Measurements from ENCODE around the gene RAB12.
"Not testable (repeated sequence)": the region's sequence is repeated elsewhere in the genome, so short reads cannot be mapped to it uniquely, and the experiment has no call there.

Gene RAB12

GRCh38 chr18:8611916-8612576 is 2.8 kb downstream of the RAB12 start:
- DNase-seq (ENCODE audit: low spot score): no peak

GRCh38 chr18:8614875-8615274 is 5.6 kb downstream of the RAB12 start:
- DNase-seq (ENCODE audit: low spot score): no peak

GRCh38 chr18:8615397-8616027 is 6.3 kb downstream of the RAB12 start:
- DNase-seq (ENCODE audit: low spot score): no peak

- no peak for DNase-seq (ENCODE audit: low spot score)
Measured at GRCh38 chr18:8616028-8616401, 6.8 kb downstream of the RAB12 start.

- DNase-seq (ENCODE audit: low spot score): no peak
Measured at GRCh38 chr18:8617907-8618306, 8.7 kb downstream of the RAB12 start.

- no peak for DNase-seq (ENCODE audit: low spot score)
Measured at GRCh38 chr18:8619041-8619440, 9.8 kb downstream of the RAB12 start.

GRCh38 chr18:8619835-8620577 is 10.8 kb downstream of the RAB12 start:
- no peak for DNase-seq (ENCODE audit: low spot score)

- DNase-seq (ENCODE audit: low spot score): no peak
Measured at GRCh38 chr18:8620845-8621244, 11.6 kb downstream of the RAB12 start.

GRCh38 chr18:8622625-8623024 is 13.4 kb downstream of the RAB12 start:
- DNase-seq (ENCODE audit: low spot score): not testable (repeated sequence)

GRCh38 chr18:8623549-8624106 is 14.4 kb downstream of the RAB12 start:
- DNase-seq (ENCODE audit: low spot score): no peak

GRCh38 chr18:8625461-8626092 is 16.3 kb downstream of the RAB12 start:
- DNase-seq (ENCODE audit: low spot score): no peak

- DNase-seq (ENCODE audit: low spot score): no peak
Measured at GRCh38 chr18:8626414-8627106, 17.3 kb downstream of the RAB12 start.

GRCh38 chr18:8627107-8627472 is 17.9 kb downstream of the RAB12 start:
- DNase-seq (ENCODE audit: low spot score): no peak

- DNase-seq (ENCODE audit: low spot score): no peak
Measured at GRCh38 chr18:8627540-8627939, 18.3 kb downstream of the RAB12 start.

- DNase-seq (ENCODE audit: low spot score): no peak
Measured at GRCh38 chr18:8629602-8630001, 20.4 kb downstream of the RAB12 start.

- DNase-seq (ENCODE audit: low spot score): no peak
Measured at GRCh38 chr18:8630546-8630945, 21.3 kb downstream of the RAB12 start.

GRCh38 chr18:8631265-8631664 is 22.0 kb downstream of the RAB12 start:
- no peak for DNase-seq (ENCODE audit: low spot score)

GRCh38 chr18:8632386-8632785 is 23.1 kb downstream of the RAB12 start:
- DNase-seq (ENCODE audit: low spot score): no peak

GRCh38 chr18:8634508-8634907 is 25.3 kb downstream of the RAB12 start:
- DNase-seq (ENCODE audit: low spot score): no peak

GRCh38 chr18:8635087-8635486 is 25.9 kb downstream of the RAB12 start:
- DNase-seq (ENCODE audit: low spot score): no peak

GRCh38 chr18:8639762-8640161 is 30.5 kb downstream of the RAB12 start:
- no peak for DNase-seq (ENCODE audit: low spot score)

GRCh38 chr18:8643326-8643878 is 34.2 kb downstream of the RAB12 start:
- DNase-seq (ENCODE audit: low spot score): no peak

Measured in CD4-positive, alpha-beta T cell treated with Interleukin-15 for 4 hours (primary cell).